ENCODE measurements around the gene NIPBL.
"Not testable (repeated sequence)": the region's sequence is repeated elsewhere in the genome, so short reads cannot be mapped to it uniquely, and the experiment has no call there.

Gene NIPBL

DNA sequence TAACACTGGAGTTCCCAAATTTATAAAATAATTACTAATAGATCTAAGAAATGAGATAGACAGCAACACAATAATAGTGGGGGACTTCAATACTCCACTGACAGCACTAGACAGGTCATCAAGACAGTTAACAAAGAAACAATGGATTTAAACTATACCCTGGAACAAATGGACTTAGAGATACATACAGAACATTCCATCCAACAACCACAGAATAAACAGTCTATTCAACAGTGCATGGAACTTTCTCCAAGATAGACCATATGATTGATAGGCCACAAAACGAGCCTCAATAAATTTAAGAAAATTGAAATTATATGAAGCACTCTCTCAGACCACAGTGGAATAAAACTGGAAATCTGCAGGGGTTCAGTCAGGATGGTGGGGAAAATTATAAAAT is 209.5 kb downstream of the NIPBL start:
- not testable (repeated sequence) for H3K9ac ChIP-seq (ENCODE audit: low read length in 2 of 2); H3K4me1 ChIP-seq (ENCODE audit: control insufficient read depth, insufficient read depth, low read length); H3K27ac ChIP-seq (ENCODE audit: low read length); H3K9me3 ChIP-seq (ENCODE audit: control insufficient read depth in 2 of 2, low read length in 2 of 2); H3K27me3 ChIP-seq (ENCODE audit: control insufficient read depth in 1 of 2, insufficient read depth in 2 of 2, low read length in 2 of 2); H3K36me3 ChIP-seq (ENCODE audit: control insufficient read depth in 2 of 2, insufficient read depth in 2 of 2, low read length in 2 of 2); H3K4me3 ChIP-seq (ENCODE audit: low read length in 2 of 2)

DNA sequence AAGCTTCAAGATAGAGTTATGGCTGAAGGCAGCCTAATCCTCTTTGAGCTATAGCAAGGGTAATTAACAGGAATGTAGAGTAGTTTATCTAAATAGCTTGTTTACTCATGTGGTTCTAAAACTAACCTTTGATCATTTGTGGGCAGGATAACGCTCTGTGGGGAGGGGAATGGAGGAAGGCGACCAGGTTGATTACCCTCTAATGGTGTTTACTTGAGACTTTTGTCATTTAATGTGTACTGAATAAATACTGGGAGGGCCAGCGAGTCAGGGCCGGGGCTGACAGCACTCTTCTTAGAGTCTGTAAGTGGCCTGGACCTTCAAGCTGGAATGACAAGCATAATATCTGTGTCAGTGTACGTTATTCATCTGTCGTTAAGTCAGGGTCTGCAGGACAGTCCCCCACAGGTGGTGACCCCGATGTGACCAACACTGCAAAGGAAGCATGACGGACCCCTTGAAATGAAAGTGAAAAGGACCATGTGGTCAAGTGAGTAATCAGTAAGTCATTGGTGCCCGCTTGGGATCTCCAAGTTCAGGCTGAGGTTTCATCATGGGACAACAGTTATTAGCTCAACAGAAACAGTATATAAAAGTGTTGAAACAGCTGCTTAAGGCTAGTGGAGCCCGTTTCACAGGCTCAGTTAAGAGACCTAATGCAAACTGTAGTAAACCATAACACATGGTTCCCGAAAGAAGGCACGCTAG is 210.1 kb downstream of the NIPBL start:
- Histone ChIP-seq H3K4me1 (ENCODE audit: control insufficient read depth, insufficient read depth, low read length) (no peaks in the 10 kb centered on the region), H3K27me3 (ENCODE audit: control insufficient read depth in 1 of 2, insufficient read depth in 2 of 2, low read length in 2 of 2) (no peaks in the 10 kb centered on the region), H3K27ac (ENCODE audit: low read length) (no peak overlapping the region), H3K9me3 (ENCODE audit: control insufficient read depth in 2 of 2, low read length in 2 of 2) (no peaks in the 10 kb centered on the region), H3K4me3 (ENCODE audit: low read length in 2 of 2) (no peak overlapping the region), H3K36me3 (ENCODE audit: control insufficient read depth in 2 of 2, insufficient read depth in 2 of 2, low read length in 2 of 2) (peaks cover 5 to 6% of the 10 kb centered on the region in 2 donors), H3K9ac (ENCODE audit: low read length in 2 of 2) (no peak overlapping the region)

DNA sequence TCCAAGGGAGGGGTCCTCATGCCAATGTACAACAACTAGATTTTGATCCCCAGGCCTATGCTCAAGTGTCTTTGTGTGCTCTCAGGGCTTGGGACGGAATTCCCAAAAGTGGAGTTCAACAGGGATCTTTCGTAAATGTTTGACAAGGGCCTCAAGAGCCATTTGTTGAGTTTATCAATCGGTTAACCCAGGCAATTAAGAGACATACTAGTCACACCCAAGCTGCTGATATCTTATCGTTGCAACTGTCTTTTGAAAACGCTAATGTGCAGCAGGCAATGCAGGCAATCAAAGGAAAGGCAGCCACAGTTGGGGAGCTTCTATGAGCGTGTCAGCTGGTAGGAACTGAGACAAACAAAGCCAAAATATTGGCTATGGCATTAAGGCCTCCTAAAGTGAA is 211.4 kb downstream of the NIPBL start:
- Histone ChIP-seq H3K27ac (ENCODE audit: low read length) (no peak overlapping the region), H3K9ac (ENCODE audit: low read length in 2 of 2) (no peak overlapping the region), H3K9me3 (ENCODE audit: control insufficient read depth in 2 of 2, low read length in 2 of 2) (no peaks in the 10 kb centered on the region), H3K36me3 (ENCODE audit: control insufficient read depth in 2 of 2, insufficient read depth in 2 of 2, low read length in 2 of 2) (peaks cover 7 to 8% of the 10 kb centered on the region in 2 donors), H3K4me3 (ENCODE audit: low read length in 2 of 2) (no peak overlapping the region), H3K27me3 (ENCODE audit: control insufficient read depth in 1 of 2, insufficient read depth in 2 of 2, low read length in 2 of 2) (no peaks in the 10 kb centered on the region), H3K4me1 (ENCODE audit: control insufficient read depth, insufficient read depth, low read length) (no peaks in the 10 kb centered on the region)

DNA sequence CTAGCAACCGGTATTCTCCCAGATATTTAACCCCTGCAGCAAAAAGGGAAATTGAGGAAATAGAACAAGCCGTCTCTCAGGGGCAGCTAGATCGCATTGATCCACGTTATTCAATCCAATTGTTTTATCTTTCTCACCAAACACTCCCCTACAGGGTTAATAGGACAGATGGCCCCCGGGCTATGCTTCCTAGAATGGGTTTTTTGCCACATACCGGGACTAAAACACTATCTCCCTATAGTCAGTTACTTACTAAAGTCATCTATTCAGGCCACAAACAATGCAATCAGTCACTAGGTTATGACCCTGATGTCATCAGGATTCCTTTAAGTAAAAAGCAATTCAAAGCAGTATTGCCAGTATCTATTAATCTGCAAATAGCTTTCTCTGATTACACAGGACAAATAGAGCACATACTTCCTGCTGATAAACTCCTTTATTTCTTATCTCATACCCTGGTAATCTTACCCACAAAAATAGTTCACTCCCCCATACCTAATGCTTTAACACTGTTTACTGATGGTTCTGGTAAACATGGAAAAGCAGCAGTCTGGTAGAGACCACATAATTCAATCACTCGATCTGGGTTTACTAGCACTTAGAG is 213.7 kb downstream of the NIPBL start:
- H3K27ac ChIP-seq (ENCODE audit: low read length) = no peak overlapping the region
- no peak overlapping the region for H3K9ac ChIP-seq (ENCODE audit: low read length in 2 of 2)
- H3K4me3 ChIP-seq (ENCODE audit: low read length in 2 of 2) = no peak overlapping the region
- peaks cover 7% of the 10 kb centered on the region in 2 donors for H3K36me3 ChIP-seq (ENCODE audit: control insufficient read depth in 2 of 2, insufficient read depth in 2 of 2, low read length in 2 of 2)
- no peaks in the 10 kb centered on the region for H3K27me3 ChIP-seq (ENCODE audit: control insufficient read depth in 1 of 2, insufficient read depth in 2 of 2, low read length in 2 of 2)
- H3K9me3 ChIP-seq (ENCODE audit: control insufficient read depth in 2 of 2, low read length in 2 of 2) = no peaks in the 10 kb centered on the region
- no peaks in the 10 kb centered on the region for H3K4me1 ChIP-seq (ENCODE audit: control insufficient read depth, insufficient read depth, low read length)

DNA sequence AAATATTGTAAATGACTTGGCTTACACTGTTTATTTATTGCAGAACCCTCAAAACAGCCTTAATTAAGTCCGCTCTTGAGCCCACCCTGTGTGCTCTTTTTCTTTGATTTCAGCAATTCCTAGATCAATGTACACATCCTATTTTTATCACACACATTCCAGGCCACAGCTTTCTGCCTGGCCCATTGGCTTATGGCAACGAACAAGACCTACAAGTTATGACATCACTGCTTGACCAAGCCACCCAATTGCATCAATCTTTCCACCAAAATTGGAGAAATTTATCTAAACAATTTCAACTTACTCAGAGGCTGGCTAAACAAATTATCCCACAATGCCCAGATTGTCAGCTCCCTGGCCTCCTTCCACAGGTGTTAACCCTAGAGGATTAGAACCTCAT is 214.2 kb downstream of the NIPBL start:
- Histone ChIP-seq H3K4me3 (ENCODE audit: low read length in 2 of 2) (no peak overlapping the region), H3K27me3 (ENCODE audit: control insufficient read depth in 1 of 2, insufficient read depth in 2 of 2, low read length in 2 of 2) (no peaks in the 10 kb centered on the region), H3K36me3 (ENCODE audit: control insufficient read depth in 2 of 2, insufficient read depth in 2 of 2, low read length in 2 of 2) (peaks cover 4 to 7% of the 10 kb centered on the region in 2 donors), H3K9me3 (ENCODE audit: control insufficient read depth in 2 of 2, low read length in 2 of 2) (no peaks in the 10 kb centered on the region), H3K4me1 (ENCODE audit: control insufficient read depth, insufficient read depth, low read length) (no peaks in the 10 kb centered on the region), H3K27ac (ENCODE audit: low read length) (no peak overlapping the region), H3K9ac (ENCODE audit: low read length in 2 of 2) (no peak overlapping the region)

DNA sequence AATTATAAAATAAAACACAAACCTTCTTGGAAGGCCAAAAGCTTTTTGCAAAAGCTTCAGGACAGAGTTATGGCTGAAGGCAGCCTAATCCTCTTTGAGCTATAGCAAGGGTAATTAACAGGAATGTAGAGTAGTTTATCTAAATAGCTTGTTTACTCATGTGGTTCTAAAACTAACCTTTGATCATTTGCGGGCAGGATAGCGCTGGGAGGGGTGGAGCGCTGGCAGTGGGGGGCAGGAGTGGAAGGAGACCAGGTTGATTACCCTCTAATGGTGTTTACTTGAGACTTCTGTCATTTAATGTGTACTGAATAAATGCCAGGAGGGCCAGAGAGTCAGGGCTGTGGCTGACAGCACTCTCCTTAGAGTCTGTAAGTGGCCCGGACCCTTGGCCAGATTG is 217.2 kb downstream of the NIPBL start:
- H3K27ac ChIP-seq (ENCODE audit: low read length); H3K27me3 ChIP-seq (ENCODE audit: control insufficient read depth in 1 of 2, insufficient read depth in 2 of 2, low read length in 2 of 2); H3K36me3 ChIP-seq (ENCODE audit: control insufficient read depth in 2 of 2, insufficient read depth in 2 of 2, low read length in 2 of 2); H3K4me3 ChIP-seq (ENCODE audit: low read length in 2 of 2); H3K9ac ChIP-seq (ENCODE audit: low read length in 2 of 2); H3K4me1 ChIP-seq (ENCODE audit: control insufficient read depth, insufficient read depth, low read length); H3K9me3 ChIP-seq (ENCODE audit: control insufficient read depth in 2 of 2, low read length in 2 of 2): not testable (repeated sequence)

DNA sequence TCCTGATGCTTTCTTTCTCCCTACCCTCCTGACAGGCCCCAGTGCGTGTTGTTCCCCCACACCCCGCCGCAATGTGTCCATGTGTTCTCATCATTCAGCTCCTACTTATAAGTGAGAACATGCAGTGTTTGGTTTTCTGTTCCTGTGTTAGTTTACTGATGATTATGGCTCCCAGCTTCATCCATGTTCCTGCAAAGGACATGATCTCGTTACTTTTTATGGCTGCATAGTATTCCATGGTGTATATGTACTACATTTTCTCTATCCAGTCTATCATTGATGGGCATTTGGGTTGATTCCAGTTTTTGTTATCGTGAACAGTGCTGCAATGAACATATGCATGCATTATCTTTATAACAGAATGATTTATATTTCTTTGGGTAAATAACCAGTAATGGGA is 222.7 kb downstream of the NIPBL start:
- not testable (repeated sequence) for H3K9me3 ChIP-seq (ENCODE audit: control insufficient read depth in 2 of 2, low read length in 2 of 2); H3K27ac ChIP-seq (ENCODE audit: low read length); H3K4me3 ChIP-seq (ENCODE audit: low read length in 2 of 2); H3K36me3 ChIP-seq (ENCODE audit: control insufficient read depth in 2 of 2, insufficient read depth in 2 of 2, low read length in 2 of 2); H3K27me3 ChIP-seq (ENCODE audit: control insufficient read depth in 1 of 2, insufficient read depth in 2 of 2, low read length in 2 of 2); H3K4me1 ChIP-seq (ENCODE audit: control insufficient read depth, insufficient read depth, low read length); H3K9ac ChIP-seq (ENCODE audit: low read length in 2 of 2)

DNA sequence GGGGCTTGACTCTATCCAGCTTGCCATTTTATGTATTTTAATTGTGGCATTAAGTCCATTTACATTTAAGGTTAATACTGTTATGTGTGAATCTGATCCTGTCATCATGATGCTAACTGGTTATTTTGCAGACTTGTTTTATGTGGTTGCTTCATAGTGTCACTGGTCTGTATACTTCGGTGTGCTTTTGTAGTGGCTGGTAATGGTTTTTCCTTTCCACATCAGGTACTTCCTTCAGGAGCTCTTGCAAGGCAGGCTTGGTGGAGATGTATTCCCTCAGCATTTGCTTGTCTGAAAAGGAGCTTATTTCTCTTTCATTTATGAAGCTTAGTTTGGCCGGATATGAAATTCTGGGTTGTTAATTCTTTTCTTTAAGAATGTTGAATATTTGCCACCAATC is 226.7 kb downstream of the NIPBL start:
- Histone ChIP-seq H3K4me3 (ENCODE audit: low read length in 2 of 2) (no peak overlapping the region), H3K27me3 (ENCODE audit: control insufficient read depth in 1 of 2, insufficient read depth in 2 of 2, low read length in 2 of 2) (no peaks in the 10 kb centered on the region), H3K9me3 (ENCODE audit: control insufficient read depth in 2 of 2, low read length in 2 of 2) (peaks cover 0 to 2% of the 10 kb centered on the region in 2 donors), H3K4me1 (ENCODE audit: control insufficient read depth, insufficient read depth, low read length) (no peaks in the 10 kb centered on the region), H3K27ac (ENCODE audit: low read length) (no peak overlapping the region), H3K9ac (ENCODE audit: low read length in 2 of 2) (no peak overlapping the region), H3K36me3 (ENCODE audit: control insufficient read depth in 2 of 2, insufficient read depth in 2 of 2, low read length in 2 of 2) (peaks cover 18 to 32% of the 10 kb centered on the region in 2 donors)

DNA sequence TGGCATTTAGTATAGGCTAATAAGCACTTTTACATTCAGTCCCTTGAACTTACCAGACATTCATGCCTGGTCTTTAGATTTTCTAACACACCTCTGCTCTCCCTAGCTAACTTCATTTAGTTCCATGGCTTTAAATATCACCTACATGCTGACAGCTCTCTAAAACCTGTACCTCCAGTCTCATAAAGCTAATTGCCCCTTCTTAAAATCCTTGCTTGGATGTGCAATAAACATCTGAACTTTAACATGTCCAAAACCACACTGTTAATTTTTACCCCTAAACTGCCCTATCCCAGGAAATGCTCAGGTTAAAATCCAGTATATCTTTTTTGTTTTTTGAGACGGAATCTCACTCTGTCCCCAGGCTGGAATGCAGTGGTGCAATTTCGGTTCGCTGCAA is 232.8 kb downstream of the NIPBL start:
- Histone ChIP-seq H3K27me3 (ENCODE audit: control insufficient read depth in 1 of 2, insufficient read depth in 2 of 2, low read length in 2 of 2) (no peaks in the 10 kb centered on the region), H3K4me1 (ENCODE audit: control insufficient read depth, insufficient read depth, low read length) (no peaks in the 10 kb centered on the region), H3K36me3 (ENCODE audit: control insufficient read depth in 2 of 2, insufficient read depth in 2 of 2, low read length in 2 of 2) (peaks cover 27 to 46% of the 10 kb centered on the region in 2 donors), H3K9ac (ENCODE audit: low read length in 2 of 2) (no peak overlapping the region), H3K27ac (ENCODE audit: low read length) (no peak overlapping the region), H3K4me3 (ENCODE audit: low read length in 2 of 2) (no peak overlapping the region), H3K9me3 (ENCODE audit: control insufficient read depth in 2 of 2, low read length in 2 of 2) (no peaks in the 10 kb centered on the region)

DNA sequence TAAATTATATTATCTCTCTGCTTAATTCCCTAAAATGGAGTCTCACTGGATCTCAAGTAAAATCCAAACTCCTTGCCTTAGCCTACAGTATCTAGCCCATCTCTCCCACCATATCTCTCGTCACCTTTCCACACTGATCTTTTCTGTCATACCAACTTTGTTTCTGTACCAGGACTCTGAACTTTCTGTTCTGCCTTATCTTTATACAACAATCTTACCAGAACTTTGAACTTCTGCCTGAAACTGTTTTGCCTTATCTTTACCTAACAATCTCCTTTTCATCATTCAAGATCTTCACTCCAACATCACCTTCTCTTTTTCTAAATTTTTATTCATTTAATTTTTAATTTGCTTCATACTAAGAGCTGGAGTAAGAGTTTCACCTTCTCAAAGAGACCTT is 233.6 kb downstream of the NIPBL start:
- H3K9me3 ChIP-seq (ENCODE audit: control insufficient read depth in 2 of 2, low read length in 2 of 2) = no peaks in the 10 kb centered on the region
- no peak overlapping the region for H3K27ac ChIP-seq (ENCODE audit: low read length)
- peaks cover 27 to 43% of the 10 kb centered on the region in 2 donors for H3K36me3 ChIP-seq (ENCODE audit: control insufficient read depth in 2 of 2, insufficient read depth in 2 of 2, low read length in 2 of 2)
- no peaks in the 10 kb centered on the region for H3K4me1 ChIP-seq (ENCODE audit: control insufficient read depth, insufficient read depth, low read length)
- no peak overlapping the region for H3K4me3 ChIP-seq (ENCODE audit: low read length in 2 of 2)
- H3K9ac ChIP-seq (ENCODE audit: low read length in 2 of 2) = no peak overlapping the region
- no peaks in the 10 kb centered on the region for H3K27me3 ChIP-seq (ENCODE audit: control insufficient read depth in 1 of 2, insufficient read depth in 2 of 2, low read length in 2 of 2)
